IMR-90 (cell line): ENCODE measurements around the gene NHSL2.

ENCODE experiments used
- BHLHE40 ChIP-seq: fragments of 150-350 bp; IDR thresholded peaks from 2 replicates; pipeline ENCODE4 v1.6.1; 2016; ENCODE audit warnings: mild to moderate bottlenecking, low read depth, low read length
- CEBPB ChIP-seq: IDR thresholded peaks from 2 replicates; pipeline ENCODE4 v1.6.1; 2012; ENCODE audit warnings: low read depth, low read length, improper control_type of control experiment
- FOS ChIP-seq: fragments of 150-350 bp; IDR thresholded peaks from 2 replicates; pipeline ENCODE4 v1.6.1; 2016; ENCODE audit warnings: low read depth, low read length
- MAFK ChIP-seq: IDR thresholded peaks from 2 replicates; pipeline ENCODE4 v1.6.1; 2012; ENCODE audit warnings: low read depth, low read length, improper control_type of control experiment
- MXI1 ChIP-seq: IDR thresholded peaks from 2 replicates; pipeline ENCODE4 v1.6.1; 2012; ENCODE audit warnings: low read depth, mild to moderate bottlenecking, low read length, moderate library complexity, borderline replicate concordance
- NFE2L2 ChIP-seq: fragments of 150-350 bp; IDR thresholded peaks from 2 replicates; pipeline ENCODE4 v1.6.1; 2016; ENCODE audit warnings: low read depth, mild to moderate bottlenecking, low read length
- POLR2A ChIP-seq: IDR thresholded peaks from 2 replicates; pipeline ENCODE4 v1.6.1; 2012; ENCODE audit warnings: mild to moderate bottlenecking, low read depth, low read length
- RAD21 ChIP-seq: IDR thresholded peaks from 2 replicates; pipeline ENCODE4 v1.6.1; 2012; ENCODE audit warnings: low read length, improper control_type of control experiment
- RCOR1 ChIP-seq: IDR thresholded peaks from 2 replicates; pipeline ENCODE4 v1.6.1; 2012; ENCODE audit warnings: mild to moderate bottlenecking, low read length, improper control_type of control experiment; ENCODE audit not compliant: insufficient replicate concordance
- RFX5 ChIP-seq: IDR thresholded peaks from 2 replicates; pipeline ENCODE4 v1.8.0; 2012; ENCODE audit warnings: low read depth, mild to moderate bottlenecking, low read length, moderate library complexity
- SMC3 ChIP-seq: fragments of 150-350 bp; IDR thresholded peaks from 2 replicates; pipeline ENCODE4 v1.6.1; 2016; ENCODE audit warnings: low read depth, mild to moderate bottlenecking, antibody characterized with exemption, low read length, moderate library complexity
- USF2 ChIP-seq: fragments of 150-350 bp; IDR thresholded peaks from 2 replicates; pipeline ENCODE4 v1.6.1; 2017; ENCODE audit warnings: mild to moderate bottlenecking, antibody characterized with exemption, low read length, low read depth
- TF ChIP-seq, protein P1 (sequence below): conservative IDR thresholded peaks from 2 replicates; pipeline ENCODE4 v1.5.1; 2012; ENCODE audit warnings: mild to moderate bottlenecking, low read depth, low read length, improper control_type of control experiment

- TF ChIP-seq, protein P1, sequence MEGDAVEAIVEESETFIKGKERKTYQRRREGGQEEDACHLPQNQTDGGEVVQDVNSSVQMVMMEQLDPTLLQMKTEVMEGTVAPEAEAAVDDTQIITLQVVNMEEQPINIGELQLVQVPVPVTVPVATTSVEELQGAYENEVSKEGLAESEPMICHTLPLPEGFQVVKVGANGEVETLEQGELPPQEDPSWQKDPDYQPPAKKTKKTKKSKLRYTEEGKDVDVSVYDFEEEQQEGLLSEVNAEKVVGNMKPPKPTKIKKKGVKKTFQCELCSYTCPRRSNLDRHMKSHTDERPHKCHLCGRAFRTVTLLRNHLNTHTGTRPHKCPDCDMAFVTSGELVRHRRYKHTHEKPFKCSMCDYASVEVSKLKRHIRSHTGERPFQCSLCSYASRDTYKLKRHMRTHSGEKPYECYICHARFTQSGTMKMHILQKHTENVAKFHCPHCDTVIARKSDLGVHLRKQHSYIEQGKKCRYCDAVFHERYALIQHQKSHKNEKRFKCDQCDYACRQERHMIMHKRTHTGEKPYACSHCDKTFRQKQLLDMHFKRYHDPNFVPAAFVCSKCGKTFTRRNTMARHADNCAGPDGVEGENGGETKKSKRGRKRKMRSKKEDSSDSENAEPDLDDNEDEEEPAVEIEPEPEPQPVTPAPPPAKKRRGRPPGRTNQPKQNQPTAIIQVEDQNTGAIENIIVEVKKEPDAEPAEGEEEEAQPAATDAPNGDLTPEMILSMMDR, result no peak
- TF ChIP-seq FOS (no peak), POLR2A (no peak), BHLHE40 (no peak), RFX5 (no peak), CEBPB (no peak), MXI1 (no peak), USF2 (no peak), RAD21 (no peak), NFE2L2 (no peak), RCOR1 (no peak), SMC3 (no peak), MAFK (no peak)
These were observed 127.4 kb downstream of the NHSL2 start for GRCh38 chrX:72038016-72038415.
